Glomerular visceral epithelial cell (primary cell): Measurements from ENCODE around the gene GULP1.
"Not testable (repeated sequence)": the region's sequence is repeated elsewhere in the genome, so short reads cannot be mapped to it uniquely, and the experiment has no call there.

Experiments used
- DNase-seq: peaks from one replicate; pipeline ENCODE4 v3.0.0-alpha.2; 2016; ENCODE audit errors: extremely low spot score

The GULP1 gene, protein sequence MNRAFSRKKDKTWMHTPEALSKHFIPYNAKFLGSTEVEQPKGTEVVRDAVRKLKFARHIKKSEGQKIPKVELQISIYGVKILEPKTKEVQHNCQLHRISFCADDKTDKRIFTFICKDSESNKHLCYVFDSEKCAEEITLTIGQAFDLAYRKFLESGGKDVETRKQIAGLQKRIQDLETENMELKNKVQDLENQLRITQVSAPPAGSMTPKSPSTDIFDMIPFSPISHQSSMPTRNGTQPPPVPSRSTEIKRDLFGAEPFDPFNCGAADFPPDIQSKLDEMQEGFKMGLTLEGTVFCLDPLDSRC

DNA sequence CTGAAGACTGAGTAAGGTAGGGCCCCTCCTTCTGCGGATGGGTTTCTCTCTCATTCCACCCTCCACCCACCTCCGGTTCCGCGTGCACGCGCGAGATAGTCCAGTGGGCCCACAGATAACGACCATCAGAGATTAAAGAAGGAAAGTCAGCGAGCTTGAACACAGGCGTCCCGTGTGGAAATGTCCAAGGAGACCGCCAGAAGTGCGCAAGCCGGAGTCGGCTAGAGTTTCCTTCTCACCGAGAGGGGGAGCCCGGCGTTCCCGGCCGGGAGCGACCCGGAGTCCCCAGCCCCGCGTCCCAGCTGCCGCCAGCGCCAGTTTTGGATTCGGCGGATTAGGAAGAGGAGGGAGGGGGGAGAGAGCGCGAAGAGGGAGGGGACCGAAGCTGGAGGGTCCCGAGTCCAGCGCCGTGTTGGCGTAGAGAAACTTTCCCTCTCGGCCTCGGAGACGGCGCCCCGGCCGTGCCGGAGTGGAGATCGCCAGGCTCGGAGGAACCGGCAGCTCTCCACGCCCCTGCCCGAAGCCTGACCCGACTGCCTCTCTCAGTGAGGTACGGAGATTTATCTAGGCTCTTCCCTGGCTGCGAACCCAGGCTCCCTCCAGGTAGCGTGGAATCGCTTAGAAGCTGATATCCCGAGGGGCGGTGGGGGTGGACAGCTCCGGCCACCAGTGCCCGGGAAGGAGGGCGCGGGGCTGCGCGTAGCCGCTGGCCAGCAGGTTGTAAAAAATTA, at the start of gene GULP1:
Gene GULP1 (plus strand): TSS at position 258 of the 731 bp plus-strand sequence. CDS start 185,829 bp downstream, outside the sequence.
- DNase-seq, result peak; percentile 83

DNA sequence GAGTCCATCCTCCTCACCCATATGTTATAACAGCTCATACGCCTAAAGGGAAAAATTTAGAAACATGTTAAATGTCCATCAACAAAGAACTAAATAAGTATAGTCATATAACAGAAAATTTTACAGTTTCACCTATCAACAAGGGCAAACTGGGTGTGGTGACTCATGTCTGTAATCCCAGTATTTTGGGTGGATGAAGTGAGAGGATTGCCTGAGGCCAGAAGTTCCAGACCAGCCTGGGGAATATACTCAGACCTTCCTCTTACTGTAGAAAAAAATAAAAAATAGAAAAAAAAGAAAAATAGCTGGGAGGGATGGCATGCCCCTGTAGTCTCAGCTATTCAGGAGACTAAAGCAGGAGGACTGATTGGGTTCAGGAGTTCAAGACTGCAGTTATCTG, 48.3 kb upstream of the GULP1 start:
- DNase-seq, result no peak

DNA sequence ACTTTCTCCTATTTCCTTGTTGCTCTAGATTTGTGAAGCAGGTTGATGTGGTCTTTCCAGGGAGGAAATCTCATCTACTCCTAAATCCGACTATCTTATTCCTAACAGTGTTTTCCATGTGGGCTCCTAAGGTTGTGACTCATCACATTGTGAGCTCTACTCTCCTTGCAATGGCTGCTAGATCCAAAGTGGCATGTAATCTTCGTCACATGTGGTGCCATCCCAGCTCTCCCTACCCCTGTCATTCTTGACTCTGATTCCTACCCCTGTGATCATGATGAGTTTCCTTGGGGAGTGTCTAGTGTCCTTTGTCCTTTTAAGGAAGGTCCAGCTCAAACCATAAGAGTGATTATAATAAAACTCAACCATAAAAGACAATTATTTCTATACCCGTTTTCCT, 47.3 kb upstream of the GULP1 start:
- no peak for DNase-seq

DNA sequence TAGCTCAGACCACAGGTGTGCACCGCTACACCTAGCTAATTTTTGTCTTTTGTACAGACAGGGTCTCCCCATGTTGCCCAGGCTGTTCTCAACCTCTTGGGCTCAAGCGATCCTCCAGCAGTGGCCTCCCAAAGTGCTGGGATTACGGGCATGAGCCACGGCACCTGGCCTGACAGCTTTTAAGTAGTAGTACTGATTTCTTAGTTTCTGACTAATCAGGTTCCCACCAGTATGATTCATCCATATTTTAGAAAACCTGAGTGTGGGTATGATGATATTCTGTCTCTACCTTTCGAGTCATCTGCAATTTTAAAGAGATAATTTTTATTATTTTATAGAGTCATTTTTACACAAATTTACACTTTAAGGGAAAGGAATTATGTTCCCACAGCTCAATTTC, 46.4 kb upstream of the GULP1 start:
- peak; percentile 4 for DNase-seq

DNA sequence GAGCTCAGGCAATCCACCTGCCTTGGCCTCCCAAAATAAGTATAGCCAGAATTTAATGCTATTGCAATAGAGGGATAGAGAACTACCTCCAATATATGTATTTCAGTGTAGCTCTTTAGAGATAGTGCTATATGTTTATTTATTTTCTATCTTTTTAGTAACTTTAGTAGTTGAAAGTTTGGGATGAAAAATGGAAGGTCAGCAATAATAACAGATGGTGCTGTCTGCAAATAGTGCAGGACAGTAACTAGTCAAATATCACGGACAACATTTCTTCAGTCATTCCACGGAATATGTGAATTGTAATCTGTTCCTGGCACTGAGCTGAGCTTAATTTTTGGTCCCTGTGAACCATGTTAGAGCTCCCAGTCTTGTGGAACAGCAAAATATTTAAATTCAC, 43.2 kb upstream of the GULP1 start:
- DNase-seq, result no peak

DNA sequence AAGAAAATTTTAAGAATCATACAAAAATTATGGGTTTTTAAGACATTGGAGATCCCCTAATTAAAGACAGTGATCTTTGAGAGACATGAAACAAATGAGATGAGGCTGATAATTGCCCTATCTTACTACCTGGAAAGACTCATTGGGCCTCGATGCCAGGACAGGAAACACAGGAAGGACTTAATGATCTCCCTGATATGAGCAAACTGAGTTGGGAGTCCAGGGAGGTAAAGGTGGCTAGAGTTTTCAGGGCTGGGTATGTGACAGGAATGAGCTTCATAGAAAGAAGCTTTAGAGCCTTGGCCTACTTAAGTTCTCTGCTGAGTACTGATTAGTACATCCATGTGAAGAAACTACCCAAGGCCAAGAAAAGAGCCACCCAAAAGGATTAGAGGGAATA, 40.6 kb upstream of the GULP1 start:
- no peak for DNase-seq

DNA sequence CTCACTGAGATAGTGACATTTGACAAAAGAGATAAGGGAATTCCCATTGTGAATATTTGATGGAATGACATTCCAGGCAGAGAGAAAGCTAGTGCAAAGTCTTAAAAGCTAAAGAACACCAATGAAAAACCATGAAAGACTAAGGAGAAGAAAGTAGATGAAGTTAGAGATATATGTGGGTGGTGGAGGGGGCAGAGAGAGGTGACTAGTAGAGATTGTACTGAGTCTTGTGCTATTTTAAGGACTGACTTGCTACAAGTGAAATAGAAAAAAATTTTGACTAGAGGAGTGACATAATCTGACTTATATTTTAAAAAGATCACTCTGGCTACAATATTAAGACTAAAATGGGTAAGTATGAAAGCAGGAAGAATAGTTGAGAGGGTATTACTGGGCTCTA, 35.3 kb upstream of the GULP1 start:
- DNase-seq, result no peak

DNA sequence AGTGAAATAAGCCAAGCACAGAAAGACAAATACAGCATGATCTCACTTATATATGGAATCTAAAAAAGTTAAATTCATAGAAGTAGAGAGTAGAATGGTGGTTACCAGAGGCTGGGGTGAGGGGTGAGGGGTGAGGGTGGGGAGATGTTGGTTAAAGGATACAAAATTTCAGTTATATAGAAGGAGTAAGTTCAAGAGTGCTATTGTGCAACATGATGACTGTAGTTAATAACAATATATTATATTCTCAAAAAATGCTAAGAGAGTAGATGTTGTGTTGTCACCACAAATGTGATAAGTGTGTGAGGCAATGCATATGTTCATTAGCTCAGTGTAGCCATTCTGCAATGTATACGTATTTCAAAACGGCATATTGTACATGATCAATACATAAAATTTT, 26.4 kb upstream of the GULP1 start:
- DNase-seq, result no peak

DNA sequence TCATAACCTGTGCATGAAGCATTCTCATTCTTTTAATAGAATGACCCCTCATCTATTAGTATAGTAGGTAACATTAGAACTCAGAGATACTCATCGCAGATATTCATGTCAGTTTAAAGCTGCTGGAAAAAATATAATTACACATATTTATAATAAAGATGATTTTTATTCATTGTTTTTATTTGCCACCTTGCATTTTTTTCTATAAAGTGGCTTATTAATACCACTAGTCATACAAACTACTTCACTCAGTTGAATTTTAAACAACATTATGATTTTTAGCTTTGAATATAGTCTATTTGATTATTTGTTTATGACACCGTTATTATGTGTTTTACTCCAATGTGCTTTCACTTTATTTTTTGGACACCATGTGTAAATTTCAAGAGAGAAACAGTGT, 23.9 kb upstream of the GULP1 start:
- no peak for DNase-seq

DNA sequence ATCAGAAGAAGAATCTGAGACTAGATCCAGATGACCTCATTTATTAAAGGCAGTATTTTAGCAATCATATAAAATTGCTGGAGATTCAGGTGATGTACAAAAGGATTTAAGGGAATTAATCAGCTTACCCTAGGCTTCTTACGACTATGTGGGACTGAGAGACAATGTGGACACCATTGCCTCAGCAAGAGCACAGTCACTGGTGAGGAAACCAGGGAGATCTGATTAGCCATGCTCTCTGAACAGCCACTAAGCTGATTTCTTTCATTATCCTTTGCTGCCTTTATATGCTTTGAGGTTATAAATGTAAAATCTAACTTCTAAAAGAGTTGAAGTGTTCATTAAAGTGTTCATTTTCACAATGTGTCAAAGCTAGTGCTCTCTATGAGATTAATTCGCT, 22.7 kb upstream of the GULP1 start:
- no peak for DNase-seq

DNA sequence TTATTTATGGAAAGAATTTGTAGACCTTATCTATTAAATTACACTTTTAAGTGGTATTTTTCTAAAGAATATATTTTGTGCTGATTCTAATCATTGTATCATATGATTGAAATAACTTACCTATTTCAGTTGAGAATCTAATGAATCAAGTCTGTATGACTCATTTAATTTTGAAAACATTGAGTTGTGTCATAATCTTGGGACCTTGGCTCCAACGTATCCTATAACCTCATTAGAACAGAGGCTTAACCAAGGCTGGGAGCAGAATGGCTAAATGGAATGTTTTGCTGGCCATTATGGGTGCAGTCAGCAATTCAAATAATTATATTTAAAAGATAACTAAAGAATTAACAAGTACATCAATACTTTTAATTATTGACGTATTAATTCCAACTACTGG, 19.6 kb upstream of the GULP1 start:
- DNase-seq, result no peak

DNA sequence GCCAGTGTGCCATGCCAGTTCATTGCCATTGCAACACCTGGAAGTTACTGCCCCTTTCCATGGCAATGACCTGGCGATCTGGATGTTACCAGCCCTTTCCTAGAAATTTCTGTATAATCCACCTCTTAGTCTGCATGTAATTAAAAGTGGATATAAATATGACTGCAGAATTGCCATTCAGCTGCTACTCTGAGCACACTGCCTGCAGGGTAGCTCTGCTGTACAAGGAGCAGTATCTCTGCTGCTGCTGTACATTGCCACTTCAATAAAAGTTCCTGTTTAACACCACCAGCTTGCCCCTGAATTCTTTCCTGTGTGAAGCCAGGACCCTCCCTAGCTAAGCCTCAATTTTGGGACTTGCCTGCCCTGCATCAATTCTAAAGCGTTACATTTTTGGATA, 17.4 kb upstream of the GULP1 start:
- no peak for DNase-seq

DNA sequence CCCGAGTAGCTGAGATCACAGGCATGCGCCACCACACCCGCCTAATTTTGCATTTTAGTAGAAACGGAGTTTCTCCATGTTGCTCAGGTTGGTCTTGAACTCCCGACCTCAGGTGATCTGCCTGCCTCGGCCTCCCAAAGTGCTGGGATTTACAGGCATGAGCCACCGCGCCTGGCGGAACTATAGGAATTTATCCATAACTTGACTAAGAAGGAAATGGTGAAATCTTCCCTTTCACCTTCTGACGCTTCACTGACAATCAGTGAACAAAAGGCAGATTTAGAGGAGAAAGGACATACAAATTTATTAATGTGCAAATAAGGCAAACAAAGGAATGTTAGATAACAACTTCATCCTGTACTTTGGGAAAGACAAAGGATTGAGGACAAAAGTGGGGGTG, 15.4 kb upstream of the GULP1 start:
- DNase-seq, result no peak

DNA sequence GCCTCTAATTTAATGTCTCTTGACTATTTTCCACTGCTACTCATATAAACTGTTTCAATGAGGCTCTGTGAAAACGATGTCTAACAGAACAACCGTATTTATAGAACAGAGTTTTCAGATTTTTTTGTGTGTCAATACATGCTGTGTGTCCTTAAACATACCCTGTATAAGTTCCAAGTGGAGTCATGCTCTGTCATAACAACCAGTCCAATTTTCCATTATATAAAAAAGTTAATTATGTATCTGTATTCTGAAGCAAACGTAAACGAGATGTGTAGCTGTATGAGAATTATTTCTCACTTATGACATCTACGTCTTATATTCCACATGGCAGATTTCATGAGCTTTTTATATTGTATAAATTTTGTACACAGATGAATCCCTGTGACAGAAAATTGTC, 13.9 kb upstream of the GULP1 start:
- no peak for DNase-seq

DNA sequence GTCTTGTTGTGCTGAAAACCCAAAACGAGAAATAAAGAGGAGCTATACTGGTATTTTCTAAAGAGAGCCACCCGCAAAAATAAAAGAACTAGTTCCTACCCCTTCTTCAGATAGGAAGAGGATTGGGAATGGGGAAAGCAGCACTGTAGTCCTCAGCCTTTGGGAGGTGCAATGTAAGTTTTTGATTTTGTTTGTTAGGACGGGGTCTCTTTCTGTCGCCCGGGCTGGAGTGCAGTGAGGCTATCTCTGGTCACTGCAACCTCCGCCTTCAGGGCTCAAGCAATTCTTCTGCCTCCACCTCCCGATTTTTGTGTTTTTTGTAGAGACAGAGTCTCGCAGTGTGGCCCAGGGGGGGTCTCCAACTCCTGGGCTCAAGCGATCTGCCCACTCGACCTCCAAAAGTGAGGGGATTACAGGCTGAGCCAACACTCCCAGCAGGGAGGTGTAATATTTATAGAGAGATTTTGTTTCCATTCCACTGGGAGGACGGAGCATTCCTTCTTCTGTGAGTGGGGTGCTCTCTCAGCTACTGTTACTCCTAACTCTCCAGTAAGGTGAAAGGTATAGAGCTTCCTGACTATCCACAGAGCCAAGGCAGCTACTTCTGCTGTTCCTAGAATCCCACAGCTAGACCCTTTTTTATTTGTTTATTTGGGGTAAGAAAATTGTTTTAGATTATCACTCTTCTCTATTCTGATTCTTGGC, 13.1 kb upstream of the GULP1 start:
- no peak for DNase-seq

DNA sequence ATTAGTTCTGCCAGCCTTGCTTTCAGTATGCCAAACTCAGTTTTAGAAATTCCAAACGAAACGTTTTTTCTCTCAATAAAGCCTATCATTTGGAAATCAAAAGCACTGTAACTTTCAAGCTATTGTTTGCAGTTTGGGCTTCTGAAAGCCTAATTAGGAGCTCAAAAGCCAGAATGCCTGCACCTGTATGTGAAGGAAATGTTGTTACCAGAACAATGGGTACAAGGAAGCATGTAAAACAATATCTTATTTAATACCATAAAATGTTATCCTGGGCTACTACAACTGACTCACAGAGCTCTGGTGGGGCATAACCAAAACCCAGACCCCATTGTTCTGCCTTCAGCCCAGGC, 12.6 kb upstream of the GULP1 start:
- no peak for DNase-seq

DNA sequence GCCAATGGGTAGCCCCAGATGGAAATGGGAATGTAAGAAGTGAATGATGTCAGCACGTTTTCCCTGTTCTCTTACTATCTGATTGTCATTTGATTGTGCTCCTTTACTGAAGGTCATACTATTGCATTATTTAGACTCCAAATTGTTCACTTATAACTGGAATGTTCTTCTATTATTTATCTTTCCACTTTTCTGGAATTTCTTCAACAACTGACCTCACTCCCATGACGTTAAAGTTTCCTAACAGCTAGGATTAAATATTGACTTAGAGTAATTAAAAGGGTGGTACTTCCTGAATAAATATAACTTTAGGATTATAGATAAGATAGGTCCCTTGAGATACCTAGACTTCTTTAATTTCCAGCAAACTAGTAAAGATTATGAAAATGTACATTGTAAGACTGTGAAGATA, 10.9 kb upstream of the GULP1 start:
- DNase-seq, result no peak

DNA sequence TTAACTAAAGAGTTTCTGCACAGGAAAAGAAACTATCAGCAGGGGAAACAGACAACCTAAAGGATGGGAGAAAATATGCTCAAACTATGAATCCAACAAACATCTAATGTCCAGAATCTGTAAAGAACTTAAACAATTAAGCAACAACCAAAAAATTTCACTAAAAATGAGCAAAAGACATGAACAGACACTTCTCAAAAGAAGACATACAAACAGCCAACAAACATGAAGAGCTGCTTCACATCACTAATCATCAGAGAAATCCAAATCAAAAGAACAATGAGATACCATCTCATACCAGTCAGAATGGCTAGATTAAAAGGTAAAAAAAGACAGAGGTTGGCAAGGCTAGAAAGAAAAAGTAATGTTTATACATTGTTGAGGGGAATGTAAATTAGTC, 8.8 kb upstream of the GULP1 start:
- no peak for DNase-seq

DNA sequence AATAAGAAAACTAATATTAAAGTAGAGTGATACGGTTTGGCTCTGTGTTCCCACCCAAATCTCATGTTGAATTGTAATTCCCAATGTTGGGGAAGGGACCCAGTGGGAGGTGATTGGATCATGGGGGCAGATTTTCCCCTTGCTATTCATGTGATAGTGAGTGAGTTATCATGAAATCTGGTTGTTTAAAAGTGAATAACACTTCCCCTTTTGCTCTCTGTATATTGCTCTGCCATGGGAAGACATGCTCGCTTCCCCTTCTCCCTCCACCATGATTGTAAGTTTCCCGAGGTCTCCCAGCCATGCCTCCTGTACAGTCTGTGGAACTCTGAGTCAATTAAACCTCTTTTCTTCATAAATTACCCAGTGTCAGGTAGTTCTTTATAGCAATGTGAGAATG, 7.4 kb upstream of the GULP1 start:
- not testable (repeated sequence) for DNase-seq

DNA sequence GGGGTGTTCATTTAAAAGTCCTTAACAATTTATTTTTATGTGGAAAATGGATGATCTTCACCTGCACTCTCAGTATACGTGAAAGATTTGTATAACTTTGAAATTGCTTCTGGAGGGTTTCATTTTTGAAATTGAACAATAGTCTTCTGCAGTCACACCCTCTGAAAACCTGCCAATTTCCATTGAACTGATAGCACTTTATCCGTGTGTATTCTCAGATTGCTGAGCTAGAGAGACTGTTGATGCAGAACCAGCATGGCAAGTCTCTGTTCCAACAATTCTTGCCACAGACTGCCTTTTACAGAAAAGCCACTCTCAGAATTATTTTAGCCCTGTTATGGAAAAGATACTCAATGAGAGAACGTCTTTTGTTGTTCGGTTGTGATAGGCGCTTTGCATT, 6.6 kb upstream of the GULP1 start:
- DNase-seq, result no peak

DNA sequence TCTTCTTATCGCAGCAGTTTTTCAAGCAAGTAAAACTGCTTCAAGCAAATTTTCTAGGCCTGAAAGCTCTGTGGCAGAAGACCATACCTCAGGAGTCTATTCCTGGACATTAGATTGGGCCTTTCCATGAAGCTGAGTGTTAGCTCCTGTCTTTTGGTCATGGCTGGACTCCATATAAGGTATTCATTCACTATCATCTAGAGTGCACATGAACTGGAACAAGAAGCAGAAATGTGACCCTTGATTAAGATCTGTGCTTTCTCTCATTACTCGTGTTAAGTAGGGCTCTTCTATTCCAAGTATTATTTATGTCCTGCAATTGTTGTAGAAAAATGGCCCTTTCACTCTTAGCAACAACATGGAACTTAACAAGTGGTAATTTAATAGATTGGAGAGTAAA, 5.9 kb upstream of the GULP1 start:
- no peak for DNase-seq

DNA sequence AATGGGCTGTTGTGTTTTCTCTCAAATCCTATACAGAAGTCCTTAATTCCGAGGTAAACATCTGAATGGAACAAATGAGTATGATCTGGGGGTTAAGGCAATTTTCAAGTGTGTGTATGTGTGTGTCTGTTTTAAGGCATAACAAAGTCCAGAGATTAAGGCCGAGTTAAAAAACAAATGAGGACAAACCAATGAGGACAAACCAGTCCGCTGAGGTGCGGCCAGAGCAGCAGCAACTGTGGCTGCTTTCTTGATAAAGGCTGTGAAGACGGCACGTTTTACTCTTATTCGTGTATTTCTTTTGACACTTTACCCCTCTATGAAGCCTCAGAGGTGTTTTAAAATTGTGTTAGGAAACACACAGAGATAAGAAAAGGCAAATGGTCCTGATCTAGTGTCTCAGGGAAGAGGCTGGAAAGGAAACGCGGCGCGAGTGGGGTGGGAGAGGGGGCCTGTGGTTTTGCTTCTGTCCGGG, 495 bp upstream of the GULP1 start:
- no peak for DNase-seq
